NT2/D1 (cell line): ENCODE measurements around the gene TTC9C.

Experiments
- SUZ12 ChIP-seq: IDR thresholded peaks from 2 replicates; pipeline ENCODE4 v1.6.1; 2011; ENCODE audit not compliant: insufficient read length, insufficient read depth; ENCODE audit errors: extremely low read depth
- YY1 ChIP-seq: IDR thresholded peaks from 2 replicates; pipeline ENCODE4 v1.6.1; 2011; ENCODE audit not compliant: insufficient read length, insufficient read depth

DNA sequence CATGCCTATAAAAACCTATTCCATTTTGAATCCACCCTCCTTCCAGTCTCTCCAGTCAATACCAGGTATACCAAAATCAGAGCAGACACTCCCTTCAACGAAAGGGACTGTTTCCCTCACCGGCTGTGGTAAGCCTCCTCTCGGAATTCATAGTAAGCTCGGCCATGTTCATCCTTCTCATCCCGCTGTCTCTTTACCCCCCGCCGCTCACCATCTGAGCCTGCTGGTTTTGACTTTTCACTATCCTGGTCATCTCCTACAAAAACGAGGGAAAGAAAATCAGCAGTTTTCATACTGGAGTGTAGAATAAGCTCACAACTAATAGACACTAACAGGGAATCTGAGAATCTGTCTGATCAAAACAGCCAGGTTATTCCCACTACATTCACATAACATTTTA, 4.1 kb upstream of the TTC9C start:
- TF ChIP-seq SUZ12 (no peak), YY1 (no peak)
